Inflammatory macrophage treated with lipopolysaccharide for 4 hours (primary cell): ENCODE measurements around the gene ENPP1.

Source experiments
- DNase-seq: peaks from one replicate; pipeline ENCODE4 v3.0.0-alpha.2; 2020

Gene ENPP1

DNA sequence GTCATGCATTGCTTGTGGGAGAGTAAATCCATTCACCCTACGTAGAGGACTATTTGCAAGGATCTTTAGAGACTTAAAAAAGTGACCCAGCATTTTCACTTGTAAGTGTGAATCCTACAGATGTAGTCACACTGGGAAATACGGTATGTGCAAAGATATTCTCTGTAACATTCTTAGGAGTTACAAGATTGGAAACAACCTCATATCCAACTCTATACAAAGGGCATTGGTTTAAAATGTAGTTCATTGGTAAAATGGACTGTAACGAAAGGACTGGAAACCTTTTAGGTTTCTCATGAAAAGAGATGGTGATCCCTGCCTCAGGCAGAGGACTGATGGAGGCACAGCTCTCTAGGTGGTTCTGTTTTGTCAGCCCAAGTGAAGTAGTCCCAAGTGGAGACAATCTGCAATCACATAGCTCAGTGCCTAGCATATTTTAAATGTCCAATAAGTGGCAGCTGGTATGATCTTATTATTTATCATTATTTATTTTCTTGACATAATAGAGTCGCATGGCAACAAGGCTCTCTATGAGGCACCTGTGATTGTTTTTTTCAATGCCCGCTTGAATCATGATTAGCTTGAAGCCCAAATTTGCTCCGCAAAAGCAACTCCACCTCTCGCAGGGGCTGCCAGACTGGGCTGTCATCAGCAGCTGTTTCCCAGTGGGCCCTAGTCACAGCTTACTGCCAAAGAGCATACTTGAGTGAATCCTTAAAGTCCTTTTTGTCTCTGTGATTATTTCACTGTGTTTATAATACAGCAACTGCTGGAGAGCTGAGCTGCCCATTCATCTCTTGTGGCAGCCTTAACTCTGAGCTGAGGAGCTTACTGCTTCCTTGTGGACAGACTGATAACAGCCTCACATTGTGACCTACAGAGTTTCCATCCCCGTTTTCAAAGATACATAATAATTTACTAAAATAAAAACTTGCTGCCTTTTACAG, 19.8 kb upstream of the ENPP1 start:
- DNase-seq: no peak

DNA sequence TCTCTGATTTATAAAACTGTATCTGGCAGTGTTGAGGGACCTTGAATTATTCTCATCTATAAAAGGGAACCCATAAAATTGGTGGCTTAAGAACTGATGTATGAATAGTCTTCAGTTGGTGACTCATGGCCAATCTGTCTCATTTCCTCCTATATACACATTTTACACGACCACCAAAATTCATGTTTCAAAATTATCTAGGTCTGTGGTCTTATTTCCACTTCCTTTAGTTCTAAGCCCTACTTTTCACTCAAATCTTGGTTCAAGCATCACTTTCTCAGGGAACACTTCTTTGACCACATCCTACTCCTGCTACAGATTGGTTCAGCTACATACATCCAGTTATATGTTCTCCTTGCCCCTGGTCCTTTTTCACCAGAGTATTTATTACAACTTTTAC, 18.6 kb upstream of the ENPP1 start:
- no peak for DNase-seq

DNA sequence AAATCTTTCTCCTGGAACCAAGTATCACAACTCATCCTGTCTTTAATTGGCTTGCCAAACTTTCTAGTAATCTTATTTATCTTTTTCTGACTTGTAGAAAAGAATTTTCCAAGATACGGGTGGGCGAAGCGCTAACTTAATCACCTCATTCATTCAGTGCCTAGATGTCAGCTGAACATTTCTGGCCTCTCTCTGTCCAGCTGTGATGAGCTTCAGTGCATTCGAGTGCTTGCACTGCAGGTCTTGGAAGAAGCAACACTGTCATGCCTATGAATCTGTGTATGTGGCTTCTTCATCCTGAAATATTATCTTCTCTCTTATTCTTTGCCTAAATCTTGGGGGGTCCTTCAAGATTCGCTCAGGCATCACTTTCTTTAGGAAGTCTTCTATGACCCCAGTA, 16.3 kb upstream of the ENPP1 start:
- no peak for DNase-seq

DNA sequence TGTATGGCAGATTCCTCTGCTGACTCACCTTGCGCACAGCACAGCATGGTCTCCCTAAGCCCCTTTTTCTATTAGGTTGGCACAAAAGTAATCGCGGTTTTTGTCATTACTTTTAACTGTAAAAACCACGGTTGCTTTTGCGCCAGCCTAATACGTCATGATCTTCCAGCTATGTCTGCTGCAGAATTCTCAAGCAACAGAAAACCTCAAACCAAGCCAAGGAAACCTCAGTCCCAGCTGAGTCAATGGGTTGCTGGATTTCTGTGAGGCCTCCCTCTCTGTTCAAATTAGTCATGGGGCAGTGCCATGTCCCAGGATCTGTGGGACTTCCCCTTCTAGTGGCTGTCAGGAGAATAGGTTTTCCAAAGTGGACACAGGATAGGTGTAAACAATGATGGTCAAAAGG, 15.7 kb upstream of the ENPP1 start:
- DNase-seq: no peak

DNA sequence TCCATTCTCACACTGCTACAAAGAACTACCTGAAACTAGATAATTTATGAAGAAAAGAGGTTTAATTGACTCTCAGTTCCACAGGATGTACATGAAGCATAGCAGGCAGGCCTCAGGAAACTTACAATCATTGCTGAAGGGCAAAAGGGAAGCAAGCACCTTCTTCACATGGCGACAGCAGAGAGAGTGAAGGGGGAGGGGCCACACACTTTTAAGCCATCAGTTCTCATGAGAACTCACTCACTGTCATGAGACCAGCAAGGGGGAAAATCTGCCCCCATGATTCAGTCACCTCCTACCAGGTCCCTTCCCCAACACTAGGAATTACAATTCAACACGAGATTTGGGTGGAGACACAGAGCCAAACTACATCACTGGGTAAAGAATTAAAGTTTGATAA, 12.5 kb upstream of the ENPP1 start:
- DNase-seq: no peak

DNA sequence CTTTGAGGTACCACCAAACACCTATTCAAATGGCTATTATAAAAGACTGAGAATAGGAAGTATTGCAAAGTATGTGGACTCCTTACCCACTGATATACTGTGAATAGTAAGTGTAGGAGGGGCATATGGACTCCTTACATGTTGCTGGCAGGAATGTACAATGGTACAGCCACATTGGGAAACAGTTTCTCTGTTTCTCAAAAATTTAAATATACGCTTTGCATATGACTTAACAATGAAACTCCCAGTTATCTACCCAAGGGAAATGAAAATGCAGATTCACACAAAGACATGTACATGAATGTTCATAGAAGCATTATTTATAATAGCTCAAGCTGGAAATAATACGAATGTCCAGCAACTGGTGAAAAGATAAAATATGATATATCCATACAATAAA, 5.5 kb upstream of the ENPP1 start:
- DNase-seq: no peak

DNA sequence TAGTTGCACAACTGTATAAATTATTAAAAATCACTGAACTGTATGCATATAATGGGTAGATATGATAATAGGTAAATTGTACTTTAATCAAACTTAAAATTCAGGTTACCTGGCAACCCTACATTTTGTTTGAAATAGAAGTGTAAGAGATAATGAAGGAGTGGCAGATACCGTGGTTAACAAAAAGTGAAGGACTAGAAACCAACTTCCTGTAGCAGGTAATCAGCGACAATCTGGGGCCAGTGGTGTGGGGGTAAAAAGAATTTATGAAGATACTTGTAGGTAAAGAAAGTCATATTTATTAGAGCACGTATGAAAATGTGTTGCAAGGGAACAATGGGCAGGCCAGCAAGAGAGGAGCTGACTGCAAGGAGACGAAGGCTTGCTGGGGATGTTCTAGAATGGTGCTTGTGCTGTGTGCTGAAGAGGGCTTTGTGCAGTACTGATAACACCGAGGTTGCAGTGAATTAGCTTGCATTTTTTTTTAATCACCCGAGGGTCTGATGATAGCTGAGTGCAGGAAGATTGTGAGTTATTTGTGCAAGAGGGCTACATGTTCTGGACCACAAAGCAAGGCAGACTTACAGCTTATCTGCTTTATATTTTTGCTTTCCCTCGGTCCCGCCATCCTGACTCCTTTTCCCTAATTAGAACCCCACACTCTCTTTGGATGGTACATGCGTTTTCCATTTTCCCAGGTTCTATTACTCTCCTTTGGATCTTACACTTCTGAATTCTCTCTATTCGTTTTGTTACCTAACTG, 4.6 kb upstream of the ENPP1 start:
- DNase-seq: no peak

DNA sequence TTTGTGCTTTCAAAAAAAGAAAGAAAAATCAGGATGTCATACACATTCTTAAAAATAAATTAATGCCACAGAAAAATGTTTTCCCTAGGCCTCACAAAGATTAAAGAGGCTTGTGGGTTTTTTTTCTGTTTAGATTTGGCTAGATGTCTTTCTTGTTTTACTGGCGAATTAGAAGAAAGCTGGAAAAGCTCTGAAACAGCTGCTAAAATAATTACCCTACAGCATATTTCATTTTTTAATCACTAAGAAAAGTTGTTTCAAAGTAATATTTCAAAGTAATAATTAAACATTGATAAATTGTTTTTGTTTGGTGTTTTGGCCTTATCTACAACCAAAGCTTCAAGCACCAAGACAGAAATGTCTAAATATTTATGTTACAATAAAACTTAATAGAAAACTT, 3.7 kb upstream of the ENPP1 start:
- no peak for DNase-seq

DNA sequence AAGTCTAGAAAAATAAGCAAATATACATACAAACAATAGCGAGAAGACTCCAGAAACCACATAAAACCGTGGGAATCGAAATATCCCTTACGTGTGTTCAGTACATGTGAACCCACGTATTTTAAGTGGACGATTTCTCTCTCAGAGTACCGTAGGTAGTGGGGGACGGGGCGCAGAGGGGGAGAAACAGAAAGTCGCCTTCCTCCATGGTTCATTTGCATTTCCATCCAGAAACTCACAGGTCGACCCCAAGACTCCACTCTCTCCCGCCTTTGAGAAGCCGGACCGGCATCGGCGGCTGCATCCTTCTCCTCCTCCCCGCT, 538 bp upstream of the ENPP1 start:
- no peak for DNase-seq

DNA sequence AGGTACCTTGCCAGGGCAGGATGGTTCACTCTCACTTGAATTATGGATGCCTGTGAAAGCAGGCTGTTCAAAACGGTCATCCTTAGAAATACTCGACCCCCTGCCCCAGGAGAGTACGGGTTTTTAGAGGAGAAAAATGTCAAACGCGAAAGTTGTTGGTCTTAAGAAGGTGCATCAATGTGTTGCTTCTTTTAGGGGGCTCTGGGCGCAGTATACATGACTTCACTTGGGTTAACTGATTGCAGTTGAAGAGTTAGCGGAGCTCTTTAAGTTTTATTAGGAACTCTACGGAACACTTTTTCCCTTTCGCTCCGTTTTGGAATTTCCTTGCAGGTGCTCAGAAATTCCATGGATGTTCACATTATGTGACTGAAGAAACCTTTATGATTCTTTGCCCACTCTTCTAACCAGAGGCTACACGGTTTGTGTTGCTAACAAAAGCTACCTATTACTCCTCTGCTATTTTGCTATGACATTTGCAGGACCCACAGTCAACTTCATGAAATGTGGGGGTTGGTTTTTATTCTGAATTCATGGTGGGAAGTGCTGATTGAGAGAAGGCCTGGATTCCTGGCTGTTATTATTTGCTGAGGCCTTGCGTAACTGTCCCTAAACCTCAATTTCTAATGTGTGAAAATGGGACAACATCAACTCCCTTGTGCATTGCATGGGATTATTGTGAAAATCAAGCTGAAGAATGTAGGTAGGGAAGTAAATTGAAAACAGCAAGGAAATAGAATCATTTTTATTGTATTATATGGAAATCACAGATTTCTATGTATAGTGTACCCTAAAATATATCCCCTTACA, 845 bp downstream of the ENPP1 start:
- DNase-seq: no peak

DNA sequence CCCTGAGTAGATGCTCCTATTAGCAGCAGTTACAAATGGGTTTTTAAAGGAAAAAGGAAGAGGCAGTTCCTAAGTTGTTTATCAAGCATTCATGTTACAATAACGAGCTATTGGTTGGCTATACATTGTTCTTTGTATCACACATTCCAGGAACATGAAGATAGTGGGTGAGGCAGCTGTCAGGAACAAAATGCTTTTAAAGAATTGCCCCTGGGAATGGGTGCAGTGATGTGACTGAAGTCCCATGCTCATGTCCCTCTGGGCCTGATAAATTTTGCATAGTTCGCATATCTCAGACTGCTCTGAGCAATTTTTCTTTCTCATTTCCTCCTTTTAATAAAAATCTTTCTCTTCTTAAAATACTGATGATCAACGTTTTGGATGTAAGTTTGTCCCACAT, 3.7 kb downstream of the ENPP1 start:
- DNase-seq: no peak

DNA sequence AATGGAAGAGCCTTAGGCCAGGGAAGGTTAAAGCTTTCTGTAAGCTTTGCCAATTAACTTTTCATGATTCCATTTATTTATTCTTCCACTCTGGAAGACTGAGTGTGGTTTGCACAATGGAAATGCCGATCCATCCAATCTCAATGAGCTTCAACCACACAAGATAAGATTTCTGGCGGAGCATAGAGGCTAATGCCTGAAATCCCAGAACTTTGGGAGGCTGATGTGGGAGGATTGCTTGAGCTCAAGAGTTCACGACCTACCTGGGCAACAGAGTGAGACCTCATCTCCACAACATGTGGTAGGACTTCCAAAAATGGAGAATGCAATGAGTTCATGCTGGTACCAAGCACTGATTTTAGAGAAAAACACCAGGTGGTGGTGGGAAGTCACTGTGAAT, 6.2 kb downstream of the ENPP1 start:
- no peak for DNase-seq

DNA sequence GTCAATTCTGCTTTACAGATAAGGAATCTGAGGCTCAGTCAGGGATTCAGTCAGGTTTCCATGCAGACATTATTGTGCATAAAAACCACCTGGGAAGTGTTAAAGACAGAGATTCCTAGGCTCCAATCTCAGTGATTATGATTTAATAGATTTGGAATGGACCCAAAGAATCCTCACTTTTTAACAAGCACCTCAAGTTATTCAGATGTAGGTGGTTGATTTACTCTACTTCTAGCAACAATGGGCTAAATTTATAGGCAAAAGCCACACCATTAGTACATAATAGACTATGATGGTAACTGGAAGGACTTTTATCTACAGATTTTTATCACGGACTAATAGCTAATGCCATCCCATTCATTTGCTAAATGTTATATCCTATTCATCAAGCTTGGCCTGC, 9.0 kb downstream of the ENPP1 start:
- DNase-seq: no peak

DNA sequence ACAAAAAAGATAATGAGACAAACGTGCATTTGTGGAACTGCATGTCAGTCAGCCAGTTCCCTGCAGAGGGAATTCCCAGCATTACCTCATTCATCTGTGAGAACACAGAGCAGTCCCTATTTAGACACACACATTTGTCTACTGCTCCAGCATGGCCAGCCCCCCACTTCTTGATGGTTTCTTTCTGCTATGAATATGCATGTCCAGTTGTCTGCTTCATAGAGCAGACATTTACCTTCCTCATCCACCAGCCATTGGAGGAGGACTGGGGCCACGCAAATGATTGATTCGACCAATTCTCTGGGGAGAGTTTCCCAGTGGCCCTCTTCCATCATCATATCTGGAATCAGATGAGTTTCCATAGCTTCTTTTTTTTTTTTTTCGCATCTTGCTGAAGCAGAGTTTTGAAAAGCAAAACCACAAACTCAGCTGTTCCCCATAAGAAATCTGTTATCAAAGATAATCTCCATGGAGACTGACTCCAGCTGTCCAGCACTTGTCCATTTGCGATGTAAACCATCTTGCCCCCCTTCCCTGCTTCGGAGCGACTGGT, 11.8 kb downstream of the ENPP1 start:
- DNase-seq: peak; percentile 18

DNA sequence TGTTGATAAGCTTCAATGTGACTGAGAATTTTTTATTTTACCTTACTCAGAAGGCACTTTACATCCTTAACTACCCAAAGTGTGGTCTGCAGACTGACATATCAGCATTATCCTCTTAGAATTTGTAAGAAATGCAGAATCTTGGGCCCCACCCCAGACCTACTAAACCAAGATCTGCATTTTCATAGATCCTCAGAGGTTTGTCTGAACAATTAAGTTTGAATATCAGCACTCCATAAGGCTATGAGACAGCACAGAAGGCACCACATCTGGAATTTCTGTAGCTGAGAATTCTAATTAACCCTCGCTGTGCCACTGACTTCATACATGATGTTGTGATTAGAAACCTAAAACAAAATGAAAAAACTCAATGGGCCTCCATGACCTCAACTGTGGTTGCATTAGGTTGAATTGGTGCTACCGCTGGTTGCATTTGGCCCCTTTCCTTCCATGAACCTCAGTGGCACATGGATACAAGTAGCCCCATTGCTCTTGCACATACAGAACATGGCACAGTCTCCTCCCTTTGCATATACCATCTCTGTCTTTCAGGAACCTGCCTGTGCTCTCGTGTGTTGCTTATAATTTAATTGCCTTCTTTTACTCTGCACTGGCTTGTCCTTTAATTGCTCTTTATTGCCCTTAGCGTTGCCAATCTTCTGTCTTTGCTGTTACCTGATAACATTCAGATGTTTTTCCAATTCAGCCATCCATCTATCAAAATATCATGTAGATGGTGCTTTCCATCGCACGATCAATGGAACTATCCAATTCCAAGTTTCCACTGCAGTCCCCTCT, 13.4 kb downstream of the ENPP1 start:
- no peak for DNase-seq

DNA sequence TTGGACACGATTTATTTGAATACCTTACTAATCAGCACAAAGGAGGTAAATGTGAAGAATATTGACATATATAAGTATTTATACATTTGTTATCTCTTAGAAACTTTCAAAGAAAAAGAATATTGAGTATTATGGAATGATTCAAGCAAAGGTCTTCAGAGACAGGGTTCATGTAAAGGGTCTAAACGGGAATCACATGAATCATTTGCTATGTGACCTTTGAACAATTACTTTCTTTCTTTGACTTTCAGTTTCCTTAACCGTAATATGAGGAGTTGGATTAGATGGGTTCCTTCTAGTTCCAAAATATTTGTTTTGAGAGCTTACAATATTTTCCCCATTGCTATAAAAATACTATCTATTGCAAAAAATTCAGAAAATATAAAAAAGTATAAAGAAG, 14.3 kb downstream of the ENPP1 start:
- DNase-seq: no peak

DNA sequence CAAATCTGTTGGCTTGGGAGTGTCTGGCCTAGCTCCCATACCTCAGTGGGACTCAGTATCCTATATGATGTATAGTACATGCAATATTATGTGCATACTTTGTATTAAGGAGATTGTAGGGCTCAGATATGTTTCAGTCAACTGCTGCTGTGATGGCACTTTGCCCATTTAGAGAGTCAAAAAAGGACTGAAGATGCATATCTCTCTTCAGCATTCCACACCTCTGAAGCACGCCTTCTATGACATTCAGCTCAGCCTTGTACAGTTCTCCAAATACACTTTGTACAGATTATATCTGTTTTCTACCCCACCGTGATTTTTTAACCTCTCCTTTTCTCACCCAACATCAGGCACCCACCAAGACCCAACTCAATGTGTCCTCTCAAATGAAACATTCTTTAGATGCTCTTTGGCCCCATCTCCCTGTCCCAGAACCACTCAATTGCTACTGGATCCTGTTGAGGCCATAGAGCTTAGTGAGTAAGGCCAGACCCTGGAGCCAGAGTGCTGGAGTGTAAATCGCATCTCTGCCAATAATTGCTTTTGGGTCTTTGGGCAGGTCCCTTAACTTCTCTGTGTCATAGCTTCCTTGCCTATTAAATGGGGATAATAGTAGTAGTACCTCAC, 15.6 kb downstream of the ENPP1 start:
- DNase-seq: no peak

DNA sequence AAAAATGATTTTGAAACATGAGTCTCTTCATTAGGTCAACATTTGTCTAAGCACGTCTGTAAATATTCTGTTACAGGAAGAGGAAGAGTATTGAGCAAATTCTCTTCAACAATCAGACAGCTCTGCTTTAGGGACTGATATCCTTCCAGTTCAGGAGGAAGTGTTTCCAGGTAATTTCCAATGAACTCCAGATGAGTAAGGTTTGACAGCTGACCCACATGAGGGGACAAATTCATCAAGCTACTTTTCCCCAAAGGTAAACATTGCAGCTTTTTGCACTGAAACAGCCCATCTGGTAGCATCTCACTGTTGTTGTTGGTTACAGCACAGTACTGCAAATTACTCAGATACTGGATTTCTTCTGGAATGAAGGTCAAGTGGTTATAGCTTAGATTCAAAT, 18.1 kb downstream of the ENPP1 start:
- no peak for DNase-seq

DNA sequence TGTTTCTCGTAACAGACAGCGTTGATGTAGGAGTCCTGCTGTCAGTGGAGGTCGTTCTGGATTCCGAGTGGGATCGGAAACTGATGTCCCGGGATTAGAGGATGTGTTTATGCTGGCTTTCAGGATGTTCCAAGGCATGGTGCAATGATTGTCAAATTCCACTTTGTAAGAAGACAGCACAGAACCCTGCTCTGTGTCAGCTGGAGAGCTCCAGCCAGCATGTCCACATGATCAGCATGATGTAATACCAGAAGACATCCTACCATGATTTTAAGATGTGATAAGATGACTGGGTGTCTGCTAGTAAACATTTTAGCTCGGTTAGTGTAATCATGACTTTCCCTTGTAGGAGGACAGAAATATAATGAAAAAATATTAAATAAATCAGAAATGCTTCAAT, 20.3 kb downstream of the ENPP1 start:
- no peak for DNase-seq

DNA sequence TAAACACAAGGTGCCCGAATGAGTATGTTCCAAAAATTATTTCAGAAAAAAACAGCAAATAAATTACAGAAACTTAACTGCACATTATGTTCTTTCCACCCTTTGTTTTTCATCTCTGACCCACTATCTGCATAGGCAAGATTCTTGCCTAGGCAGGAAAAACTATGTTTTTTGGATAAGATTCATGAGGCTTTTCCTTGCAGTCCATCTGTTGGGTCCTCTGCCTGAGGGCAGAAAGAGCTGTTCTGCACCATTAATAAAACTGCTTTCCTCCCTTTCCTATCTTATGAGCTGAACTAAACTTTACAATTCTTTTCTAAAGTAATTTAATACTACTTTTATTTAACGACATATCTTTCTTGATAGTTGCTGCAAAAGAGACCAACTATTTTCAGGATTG, 21.1 kb downstream of the ENPP1 start:
- DNase-seq: no peak

DNA sequence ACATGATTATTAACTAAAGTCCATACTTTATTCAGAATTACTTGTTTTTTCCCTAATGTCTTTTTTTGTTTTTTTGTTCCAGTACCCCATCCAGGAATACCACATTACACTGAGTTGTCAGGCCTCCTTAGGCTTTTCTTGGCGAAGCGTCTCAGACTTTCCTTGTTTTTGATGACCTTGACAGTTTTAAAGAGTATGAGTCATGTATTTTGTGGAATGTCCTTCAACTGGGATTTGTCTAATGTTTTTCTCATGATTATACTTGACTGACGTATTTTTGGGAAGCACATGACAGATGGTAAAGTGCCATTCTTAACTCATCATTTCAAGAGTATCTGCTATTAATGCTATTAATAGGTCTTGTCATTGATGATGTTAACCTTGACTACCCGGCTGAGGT, 23.6 kb downstream of the ENPP1 start:
- DNase-seq: no peak

DNA sequence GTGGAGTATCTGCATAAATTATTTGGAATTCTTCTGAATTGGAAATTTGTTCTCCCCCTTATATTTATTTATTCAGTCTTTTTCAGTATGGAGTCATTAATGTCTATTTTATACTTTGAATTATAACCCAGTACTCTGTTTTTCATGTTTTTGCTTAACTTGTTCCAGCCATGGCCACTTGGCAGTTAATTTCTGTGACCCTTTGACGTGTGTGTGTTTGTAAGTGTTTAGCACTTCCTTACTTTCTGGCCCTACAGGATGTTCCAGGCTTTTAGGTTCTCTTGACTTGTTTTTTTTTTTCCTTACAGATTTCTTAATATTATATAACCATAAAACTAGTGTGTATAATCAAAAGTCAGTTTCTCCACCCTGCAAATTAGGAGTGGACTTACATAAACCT, 24.1 kb downstream of the ENPP1 start:
- DNase-seq: no peak
